HL-60 (cell line): ENCODE results near the gene CATSPER4.

Source experiments
- GABPA ChIP-seq: IDR thresholded peaks from 2 replicates; pipeline ENCODE4 v1.6.1; 2012; ENCODE audit warnings: low read depth
- TF ChIP-seq, protein P1 (sequence below): IDR thresholded peaks from one replicate; pipeline ENCODE4 v1.5.1; 2011; ENCODE audit warnings: low read length, control low read depth, inconsistent platforms; ENCODE audit not compliant: insufficient read depth

DNA sequence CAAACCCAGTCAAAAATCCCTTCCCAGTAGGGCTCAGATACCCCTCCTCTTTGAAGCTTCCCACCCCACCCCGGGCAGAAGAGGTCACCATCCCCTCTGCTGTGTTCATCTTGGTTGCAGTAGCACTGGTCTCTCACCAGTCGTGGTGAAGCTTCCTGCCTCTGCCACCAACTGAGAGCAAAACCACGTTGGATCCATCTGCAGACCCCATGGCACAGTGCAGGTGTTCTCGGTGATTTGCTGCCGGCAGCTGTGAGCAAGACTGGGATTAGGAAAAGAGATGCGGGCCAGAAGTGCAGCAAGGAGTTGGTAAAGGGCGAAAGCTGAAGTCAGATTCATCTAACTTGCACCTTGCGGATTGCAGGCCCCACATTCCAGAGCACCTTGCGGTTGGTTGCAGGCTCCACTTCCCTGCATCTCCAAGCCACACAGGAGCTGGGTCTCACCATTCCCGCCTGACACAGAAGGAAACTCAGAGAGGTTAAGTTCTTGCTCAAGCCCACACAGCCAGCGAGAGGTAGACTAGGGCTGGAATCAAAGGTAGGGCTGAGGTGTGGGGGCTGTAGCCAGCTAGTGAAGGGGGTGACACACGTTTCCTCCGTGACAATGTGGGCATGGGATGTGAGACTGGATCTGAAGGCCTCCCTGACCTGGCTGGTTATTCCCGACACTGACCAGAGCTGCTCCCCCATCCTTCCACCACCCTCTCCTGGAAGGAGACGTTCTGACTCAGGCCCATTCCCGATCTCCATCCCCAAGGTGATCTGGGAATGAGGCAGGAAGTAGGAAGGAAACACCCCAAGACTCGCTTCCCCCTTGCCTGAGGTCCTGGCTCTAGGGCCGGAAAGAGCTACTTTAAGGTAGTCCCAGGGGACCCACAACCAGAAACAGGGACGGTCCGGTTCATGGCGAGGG, 34.8 kb upstream of the CATSPER4 start:
- TF ChIP-seq, protein P1, sequence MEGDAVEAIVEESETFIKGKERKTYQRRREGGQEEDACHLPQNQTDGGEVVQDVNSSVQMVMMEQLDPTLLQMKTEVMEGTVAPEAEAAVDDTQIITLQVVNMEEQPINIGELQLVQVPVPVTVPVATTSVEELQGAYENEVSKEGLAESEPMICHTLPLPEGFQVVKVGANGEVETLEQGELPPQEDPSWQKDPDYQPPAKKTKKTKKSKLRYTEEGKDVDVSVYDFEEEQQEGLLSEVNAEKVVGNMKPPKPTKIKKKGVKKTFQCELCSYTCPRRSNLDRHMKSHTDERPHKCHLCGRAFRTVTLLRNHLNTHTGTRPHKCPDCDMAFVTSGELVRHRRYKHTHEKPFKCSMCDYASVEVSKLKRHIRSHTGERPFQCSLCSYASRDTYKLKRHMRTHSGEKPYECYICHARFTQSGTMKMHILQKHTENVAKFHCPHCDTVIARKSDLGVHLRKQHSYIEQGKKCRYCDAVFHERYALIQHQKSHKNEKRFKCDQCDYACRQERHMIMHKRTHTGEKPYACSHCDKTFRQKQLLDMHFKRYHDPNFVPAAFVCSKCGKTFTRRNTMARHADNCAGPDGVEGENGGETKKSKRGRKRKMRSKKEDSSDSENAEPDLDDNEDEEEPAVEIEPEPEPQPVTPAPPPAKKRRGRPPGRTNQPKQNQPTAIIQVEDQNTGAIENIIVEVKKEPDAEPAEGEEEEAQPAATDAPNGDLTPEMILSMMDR: no peak
- TF ChIP-seq GABPA: no peak
